Central memory CD8-positive, alpha-beta T cell (primary cell): ENCODE measurements around the gene TMEM52.
"Not testable (repeated sequence)": the region's sequence is repeated elsewhere in the genome, so short reads cannot be mapped to it uniquely, and the experiment has no call there.

Experiments used
- ATAC-seq: fragments of 150-1000 bp; cut with Tn5 transposase; replicated peaks from 2 replicates; pipeline ENCODE4 v1.10.0; 2022; ENCODE audit warnings: mild to moderate bottlenecking, moderate FRiP score, moderate number of reproducible peaks; ENCODE audit not compliant: poor library complexity, severe bottlenecking; ENCODE audit errors: extremely low read depth
- DNase-seq, 2 donors: peaks; one replicate each; pipeline ENCODE4 v3.0.0; 2021; ENCODE audit warnings: low spot score in 2 of 2
- H3K27ac Mint-ChIP-seq: one replicate; pipeline ENCODE4 v1.8.0; 2022; ENCODE audit warnings: low read depth, mild to moderate bottlenecking, moderate library complexity, mixed read lengths
- H3K27me3 Mint-ChIP-seq: one replicate; pipeline ENCODE4 v1.8.0; 2022; ENCODE audit warnings: mixed read lengths
- H3K36me3 Mint-ChIP-seq: one replicate; pipeline ENCODE4 v1.8.0; 2022; ENCODE audit warnings: mild to moderate bottlenecking, moderate library complexity, mixed read lengths; ENCODE audit not compliant: insufficient read depth
- H3K4me1 Mint-ChIP-seq: one replicate; pipeline ENCODE4 v1.8.0; 2022; ENCODE audit warnings: mixed read lengths
- H3K4me3 Mint-ChIP-seq: one replicate; pipeline ENCODE4 v1.8.0; 2022; ENCODE audit warnings: mild to moderate bottlenecking, moderate library complexity, mixed read lengths
- H3K9me3 Mint-ChIP-seq: one replicate; pipeline ENCODE4 v1.8.0; 2022; ENCODE audit warnings: mixed read lengths

The TMEM52 gene

DNA sequence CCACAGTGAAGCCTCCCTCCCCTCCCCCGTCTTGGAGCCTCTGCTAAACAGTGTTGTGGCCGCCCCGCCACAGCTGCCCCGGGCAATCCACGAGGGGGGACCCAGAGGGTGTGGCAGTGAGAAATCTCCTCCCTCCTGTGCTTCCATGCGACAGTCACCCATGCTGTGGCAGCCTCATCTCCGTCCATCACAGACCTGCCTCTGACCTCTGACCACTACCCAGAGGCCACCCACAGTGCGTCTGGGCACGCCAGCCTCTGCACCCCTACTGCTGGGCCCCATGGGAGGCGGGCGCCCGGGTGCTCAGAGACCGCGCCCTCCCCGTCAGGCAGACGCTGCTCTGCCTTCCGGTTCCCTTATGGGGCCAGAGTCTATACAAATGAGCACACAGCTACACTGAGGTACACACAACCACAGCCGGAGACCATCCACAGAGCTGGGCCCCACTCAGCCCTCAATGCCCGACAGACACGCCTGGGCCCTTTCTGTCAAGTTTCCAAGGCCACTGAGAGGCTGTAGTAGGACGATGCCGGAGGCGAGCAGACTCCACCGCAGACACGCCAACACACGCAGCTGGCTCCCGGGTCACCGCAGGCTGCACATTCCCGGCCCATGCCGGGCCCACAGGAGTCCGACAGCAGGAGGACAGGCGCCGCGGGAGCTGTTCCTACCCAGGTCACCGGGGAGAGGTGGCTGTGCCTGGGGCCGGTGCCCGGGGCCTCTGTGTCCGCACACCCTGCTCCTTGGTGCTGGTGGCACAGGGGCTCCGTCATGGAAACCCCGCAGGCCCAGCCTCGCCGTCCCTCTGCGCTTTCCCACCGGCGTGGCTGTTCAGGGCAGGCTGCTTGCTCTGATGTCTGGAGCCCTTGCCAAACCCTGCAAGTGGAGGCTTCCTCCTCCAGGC lies 23.9 kb upstream of the TMEM52 start:
- Mint-ChIP-seq H3K4me3 (peak overlapping the region; percentile 33), H3K9me3 (no peaks in the 10 kb centered on the region), H3K4me1 (peaks cover 6% of the 10 kb centered on the region), H3K36me3 (no peaks in the 10 kb centered on the region), H3K27me3 (no peaks in the 10 kb centered on the region), H3K27ac (no peak overlapping the region)
- ATAC-seq = no peak
- DNase-seq = no peak

DNA sequence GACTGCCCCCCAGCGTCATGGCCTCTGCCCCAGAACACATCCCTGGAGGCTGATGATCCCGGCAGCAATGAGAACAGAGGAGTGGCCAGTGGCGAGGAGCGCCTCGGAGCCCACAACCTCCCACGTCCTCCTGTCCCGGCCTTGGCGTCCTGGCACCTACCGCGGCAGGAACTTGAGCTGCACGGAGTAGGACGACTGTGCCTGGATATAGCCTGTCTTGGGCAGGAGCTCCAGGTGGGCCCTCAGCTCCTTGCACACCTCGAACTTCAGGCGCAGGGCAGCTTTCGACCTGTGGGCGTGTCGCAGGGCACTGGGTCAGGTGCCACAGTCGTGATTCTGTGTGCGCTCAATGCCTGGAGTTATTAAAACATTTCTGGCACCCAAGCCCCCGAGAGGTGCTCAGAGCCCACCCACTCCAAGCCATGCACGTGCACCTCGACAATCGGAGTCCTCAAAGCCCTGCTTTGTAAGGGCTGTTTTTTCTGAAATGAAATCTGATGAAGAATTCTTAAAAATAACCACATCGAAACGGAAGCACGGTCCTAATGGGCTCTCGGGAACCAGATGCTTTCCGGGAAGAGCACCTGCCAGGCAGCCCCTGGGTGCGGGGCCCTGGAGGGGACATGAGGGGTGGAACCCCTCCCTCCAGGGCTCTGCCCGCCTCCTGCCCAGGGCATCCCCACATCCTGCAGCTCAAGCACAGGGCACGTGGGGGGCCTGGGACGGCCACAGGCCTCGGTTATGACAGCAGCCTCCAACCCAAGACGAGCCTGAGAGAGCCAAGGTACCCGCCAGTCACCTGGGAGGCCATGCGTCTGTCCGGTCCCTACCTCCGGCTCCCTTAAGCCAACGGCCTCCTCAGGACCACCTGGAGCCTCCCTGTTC lies 23.0 kb upstream of the TMEM52 start:
- no peaks in the 10 kb centered on the region for H3K9me3 Mint-ChIP-seq
- H3K27me3 Mint-ChIP-seq = no peaks in the 10 kb centered on the region
- H3K36me3 Mint-ChIP-seq = no peaks in the 10 kb centered on the region
- peaks cover 6% of the 10 kb centered on the region for H3K4me1 Mint-ChIP-seq
- H3K27ac Mint-ChIP-seq = no peak overlapping the region
- no peak overlapping the region for H3K4me3 Mint-ChIP-seq
- no peak for DNase-seq
- no peak for ATAC-seq

DNA sequence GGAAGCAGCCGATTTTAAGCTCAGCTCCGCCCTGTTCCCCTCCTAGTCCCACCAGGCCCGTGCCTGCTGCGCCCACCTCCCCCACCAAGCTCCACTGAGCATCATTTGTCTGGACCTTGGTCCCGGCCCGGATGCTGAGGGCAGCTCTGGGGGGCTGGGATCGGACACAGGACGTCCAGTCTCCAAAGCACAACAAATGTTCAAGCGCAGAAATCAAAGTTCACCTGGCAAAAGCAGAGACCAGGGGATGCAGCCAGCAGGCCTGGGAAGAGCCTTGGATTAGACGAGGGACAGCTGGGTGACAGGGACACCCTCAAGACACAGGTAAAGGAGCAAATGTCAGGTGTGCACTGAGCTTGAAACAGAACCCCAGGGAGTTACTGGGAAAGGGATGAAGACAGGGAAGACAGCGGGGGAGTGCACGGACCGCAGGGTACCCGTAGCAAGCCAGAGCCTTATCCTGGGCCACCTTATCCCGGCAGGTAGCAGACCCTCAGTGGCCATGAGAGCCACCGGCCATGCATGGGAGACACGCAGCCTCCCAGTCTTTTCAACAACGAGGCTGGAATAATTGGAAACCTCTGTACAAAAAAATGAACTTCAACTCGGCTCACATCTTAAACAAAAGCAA lies 22.2 kb upstream of the TMEM52 start:
- H3K9me3 Mint-ChIP-seq = no peaks in the 10 kb centered on the region
- H3K36me3 Mint-ChIP-seq = no peaks in the 10 kb centered on the region
- peaks cover 6% of the 10 kb centered on the region for H3K4me1 Mint-ChIP-seq
- ATAC-seq (no peak), DNase-seq (no peak)
- H3K4me3 Mint-ChIP-seq = no peak overlapping the region
- no peaks in the 10 kb centered on the region for H3K27me3 Mint-ChIP-seq
- H3K27ac Mint-ChIP-seq = no peak overlapping the region

DNA sequence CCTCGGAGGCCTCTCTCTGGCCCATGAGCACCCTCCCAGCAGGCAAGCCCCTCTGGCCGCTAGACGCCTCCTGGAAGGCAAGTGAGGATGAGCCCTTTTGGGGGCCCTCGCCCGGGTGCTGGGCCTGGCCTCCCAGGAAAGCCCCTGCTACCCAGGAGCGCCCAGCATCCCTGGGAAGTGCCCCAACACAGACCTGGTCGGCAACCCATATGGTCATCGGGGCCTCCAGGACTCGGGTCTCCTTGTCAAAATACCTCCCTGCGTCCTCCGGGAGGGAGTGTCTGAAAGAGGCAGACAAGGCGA lies 21.0 kb upstream of the TMEM52 start:
- ATAC-seq = no peak
- H3K4me1 Mint-ChIP-seq = peaks cover 6% of the 10 kb centered on the region
- no peak overlapping the region for H3K4me3 Mint-ChIP-seq
- no peaks in the 10 kb centered on the region for H3K27me3 Mint-ChIP-seq
- DNase-seq = no peak
- no peaks in the 10 kb centered on the region for H3K36me3 Mint-ChIP-seq
- H3K27ac Mint-ChIP-seq = no peak overlapping the region
- no peaks in the 10 kb centered on the region for H3K9me3 Mint-ChIP-seq

DNA sequence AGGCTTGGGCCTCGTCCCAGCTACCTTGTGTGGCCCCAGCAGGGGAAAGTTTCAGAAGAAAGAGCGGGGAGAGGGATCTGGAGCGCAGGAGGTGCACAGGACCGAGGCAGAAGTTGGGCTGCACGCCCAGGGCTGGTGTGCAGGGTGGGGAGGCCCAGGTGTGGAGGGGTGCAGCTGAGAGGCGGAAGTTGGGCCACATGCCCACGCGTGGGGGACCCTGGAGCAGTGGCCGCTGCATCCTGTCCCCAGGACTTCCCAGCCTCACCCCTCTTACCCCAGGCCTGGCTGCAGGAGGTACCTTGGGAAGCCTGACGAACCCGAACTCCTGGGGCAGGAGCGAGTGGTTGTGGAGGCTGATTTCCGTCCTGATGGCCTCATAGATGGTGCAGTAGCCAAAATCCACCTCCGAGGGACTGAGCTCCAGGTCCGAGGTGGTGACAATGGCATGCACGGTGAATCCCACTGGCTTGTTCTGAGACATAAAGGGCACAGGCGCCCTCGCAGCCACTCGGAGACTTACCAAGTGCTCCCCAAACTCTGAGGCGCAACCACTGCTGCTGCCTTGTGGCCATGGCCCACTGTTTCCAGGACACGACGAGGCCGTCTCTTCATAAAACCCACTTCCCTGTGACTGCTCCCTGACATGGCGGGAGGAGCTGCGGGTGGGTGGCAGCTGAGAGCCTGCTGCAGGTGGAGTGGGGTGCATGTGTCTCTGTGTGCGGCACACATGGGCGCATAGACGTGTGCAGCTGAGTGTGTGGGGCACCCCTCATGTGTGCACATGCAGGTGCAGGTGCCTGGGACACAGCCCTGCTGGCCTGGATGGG lies 20.4 kb upstream of the TMEM52 start:
- DNase-seq = no peak
- H3K4me3 Mint-ChIP-seq = no peak overlapping the region
- no peaks in the 10 kb centered on the region for H3K36me3 Mint-ChIP-seq
- no peaks in the 10 kb centered on the region for H3K9me3 Mint-ChIP-seq
- no peak overlapping the region for H3K27ac Mint-ChIP-seq
- no peaks in the 10 kb centered on the region for H3K27me3 Mint-ChIP-seq
- ATAC-seq = no peak
- H3K4me1 Mint-ChIP-seq = peaks cover 6% of the 10 kb centered on the region

DNA sequence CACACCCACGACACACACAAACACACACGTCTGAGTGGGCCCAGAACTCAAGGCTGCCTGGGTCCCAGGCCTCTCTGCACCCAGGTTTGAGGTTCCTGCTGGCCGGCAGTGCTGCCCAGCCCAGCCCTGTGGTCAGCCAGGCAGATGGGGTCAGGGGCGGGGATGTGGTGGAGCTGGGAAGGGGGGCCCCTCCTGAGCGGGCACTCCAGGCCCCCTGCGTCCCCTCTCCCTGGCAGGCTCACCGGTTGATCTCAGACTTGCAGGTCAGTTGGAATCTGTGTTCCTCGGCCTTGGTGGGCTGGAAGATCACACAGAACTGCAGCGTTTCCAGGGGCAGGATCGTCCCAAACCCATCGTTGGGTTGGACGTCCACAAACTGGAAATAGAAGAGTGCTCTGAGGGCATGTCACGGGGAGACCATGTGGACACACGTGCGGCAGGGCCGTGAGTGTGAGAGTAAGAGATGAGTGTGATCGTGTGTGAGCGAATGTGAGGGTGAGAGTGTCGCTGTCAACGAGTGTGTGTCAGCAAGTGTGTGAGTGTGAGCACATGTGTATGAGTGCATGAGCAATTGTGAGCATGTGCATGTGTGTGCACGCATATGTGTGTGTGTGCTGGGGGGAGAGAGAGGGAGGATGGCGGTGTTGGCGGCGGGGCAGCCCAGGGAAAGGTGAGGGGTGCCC lies 19.7 kb upstream of the TMEM52 start:
- ATAC-seq (no peak), DNase-seq (no peak)
- Mint-ChIP-seq H3K27me3 (no peaks in the 10 kb centered on the region), H3K27ac (no peak overlapping the region), H3K9me3 (no peaks in the 10 kb centered on the region), H3K4me3 (no peak overlapping the region), H3K4me1 (peaks cover 1% of the 10 kb centered on the region), H3K36me3 (no peaks in the 10 kb centered on the region)

DNA sequence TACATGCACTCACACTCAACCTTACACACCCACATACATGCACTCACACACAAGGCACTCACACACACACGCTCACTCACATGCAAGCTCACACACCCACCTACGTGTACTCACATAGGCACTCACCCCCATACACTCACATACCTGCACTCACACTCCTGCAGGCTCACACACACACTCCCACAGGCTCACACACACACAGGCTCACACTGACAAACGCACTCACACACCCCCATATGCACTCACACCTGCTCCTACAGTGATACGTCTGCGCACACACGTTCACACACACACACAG lies 19.1 kb upstream of the TMEM52 start:
- H3K9me3 Mint-ChIP-seq = no peaks in the 10 kb centered on the region
- no peaks in the 10 kb centered on the region for H3K4me1 Mint-ChIP-seq
- ATAC-seq (no peak), DNase-seq (no peak)
- no peaks in the 10 kb centered on the region for H3K36me3 Mint-ChIP-seq
- no peak overlapping the region for H3K27ac Mint-ChIP-seq
- H3K27me3 Mint-ChIP-seq = no peaks in the 10 kb centered on the region
- H3K4me3 Mint-ChIP-seq = no peak overlapping the region

DNA sequence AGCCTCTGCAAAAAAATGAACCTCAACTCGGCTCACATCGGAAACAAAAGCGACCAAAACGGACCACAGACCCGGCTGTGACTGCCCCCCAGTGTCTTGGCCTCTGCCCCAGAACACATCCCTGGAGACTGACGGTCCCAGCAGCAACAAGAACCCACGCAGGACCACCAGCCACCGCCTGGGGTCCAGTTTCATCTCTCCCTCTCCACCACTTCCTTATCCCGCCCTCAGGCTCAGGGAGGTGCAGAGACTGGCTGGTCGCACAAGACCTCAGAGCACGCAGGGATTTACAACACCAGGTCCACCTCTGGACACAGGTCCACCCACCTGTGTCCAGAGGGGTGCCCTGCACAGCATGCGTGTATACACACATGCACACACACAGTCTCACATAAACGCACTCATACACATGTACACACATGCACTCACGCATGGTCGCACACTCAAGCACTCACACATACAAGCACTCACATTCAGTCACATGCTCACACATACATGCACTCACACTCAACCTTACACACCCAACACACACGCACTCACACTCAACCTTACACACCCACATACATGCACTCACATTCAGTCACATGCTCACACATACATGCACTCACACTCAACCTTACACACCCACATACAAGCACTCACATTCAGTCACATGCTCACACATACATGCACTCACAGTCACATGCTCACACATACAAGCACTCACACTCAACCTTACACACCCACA lies 18.6 kb upstream of the TMEM52 start:
- Mint-ChIP-seq H3K27me3 (no peaks in the 10 kb centered on the region), H3K4me1 (no peaks in the 10 kb centered on the region), H3K4me3 (no peak overlapping the region), H3K27ac (no peak overlapping the region), H3K9me3 (no peaks in the 10 kb centered on the region), H3K36me3 (no peaks in the 10 kb centered on the region)
- ATAC-seq = no peak
- no peak for DNase-seq

DNA sequence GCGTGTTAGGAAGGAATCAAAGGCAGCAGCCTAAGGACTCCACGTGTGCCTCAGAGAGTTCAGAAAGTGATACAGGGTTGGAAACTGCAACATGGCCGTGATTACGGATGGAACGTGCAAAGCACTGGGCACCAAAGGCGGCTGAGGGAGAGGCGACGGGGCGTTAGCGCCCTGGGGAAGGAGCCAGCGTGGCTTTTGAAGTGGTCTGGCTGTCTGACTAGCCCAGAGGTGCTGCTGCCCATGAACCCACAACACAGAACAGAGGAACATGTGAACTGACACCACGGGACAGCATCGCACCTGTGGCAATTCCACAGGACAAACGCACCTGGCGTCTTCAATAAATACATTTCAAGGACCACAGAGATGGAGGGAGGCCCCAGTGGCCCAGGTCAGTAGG lies 18.0 kb upstream of the TMEM52 start:
- no peak for DNase-seq
- ATAC-seq = no peak
- Mint-ChIP-seq H3K9me3 (no peaks in the 10 kb centered on the region), H3K27me3 (no peaks in the 10 kb centered on the region), H3K4me1 (no peaks in the 10 kb centered on the region), H3K36me3 (no peaks in the 10 kb centered on the region), H3K4me3 (no peak overlapping the region), H3K27ac (no peak overlapping the region)

DNA sequence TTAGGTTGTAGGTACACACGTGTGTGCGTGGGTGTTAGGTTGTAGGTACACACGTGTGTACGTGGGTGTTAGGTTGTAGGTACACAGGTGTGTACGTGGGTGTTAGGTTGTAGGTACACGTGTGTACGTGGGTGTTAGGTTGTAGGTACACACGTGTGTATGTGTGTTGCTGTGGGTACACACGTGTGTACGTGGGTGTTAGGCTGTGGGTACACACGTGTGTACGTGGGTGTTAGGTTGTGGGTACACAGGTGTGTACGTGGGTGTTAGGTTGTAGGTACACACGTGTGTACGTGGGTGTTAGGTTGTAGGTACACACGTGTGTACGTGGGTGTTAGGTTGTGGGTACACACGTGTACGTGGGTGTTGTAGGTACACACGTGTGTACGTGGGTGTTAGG lies 15.8 kb upstream of the TMEM52 start:
- H3K36me3 Mint-ChIP-seq, H3K4me1 Mint-ChIP-seq, H3K4me3 Mint-ChIP-seq, H3K27me3 Mint-ChIP-seq, H3K9me3 Mint-ChIP-seq, H3K27ac Mint-ChIP-seq, DNase-seq, ATAC-seq: not testable (repeated sequence)

DNA sequence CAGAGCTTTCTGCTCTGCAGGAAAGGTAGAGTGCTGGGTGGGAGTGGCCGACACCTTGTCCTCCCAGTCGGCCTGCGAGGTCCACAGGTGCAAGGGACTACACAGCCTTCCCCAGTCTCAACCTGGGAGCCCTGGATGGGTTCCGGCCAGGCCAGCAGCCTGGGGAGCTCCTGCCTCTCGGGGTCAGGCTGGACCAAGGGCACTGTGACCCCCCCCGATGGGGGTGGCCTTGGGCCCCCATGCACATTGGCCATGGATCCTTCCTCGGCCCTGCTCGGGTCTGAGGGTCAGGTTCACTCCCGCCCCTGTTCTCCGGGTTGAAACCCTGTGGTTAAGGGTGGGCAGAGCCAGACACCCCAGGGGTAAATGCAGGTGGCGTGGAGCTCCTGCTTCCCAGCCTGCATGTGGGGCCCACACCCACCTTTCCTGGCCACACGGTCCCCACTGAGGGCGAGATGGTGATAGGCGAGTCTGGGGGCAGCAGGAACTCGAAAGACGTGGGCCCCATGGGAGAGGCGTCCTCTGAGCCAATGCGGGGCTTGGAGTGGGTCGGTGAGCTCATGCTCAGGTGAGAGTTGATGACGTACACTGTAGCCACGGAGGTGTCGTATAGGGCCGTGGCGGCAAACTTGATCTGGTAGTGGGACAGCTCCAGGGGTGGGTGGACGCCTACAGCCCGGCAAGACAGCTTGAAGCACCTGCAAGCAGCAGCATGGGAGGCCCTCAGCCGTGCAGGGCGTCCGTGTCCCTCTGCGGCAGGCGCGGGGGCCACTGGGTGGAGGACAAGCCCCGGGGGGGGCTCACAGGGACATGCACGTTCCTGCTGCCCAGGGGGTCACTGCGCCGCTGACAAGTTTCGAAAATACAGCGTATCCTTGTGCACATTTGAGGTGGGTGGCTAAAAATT lies 10.8 kb upstream of the TMEM52 start:
- DNase-seq = no peak
- Mint-ChIP-seq H3K27ac (no peak overlapping the region), H3K27me3 (no peaks in the 10 kb centered on the region), H3K4me1 (no peaks in the 10 kb centered on the region), H3K36me3 (no peaks in the 10 kb centered on the region), H3K4me3 (no peak overlapping the region), H3K9me3 (no peaks in the 10 kb centered on the region)
- ATAC-seq = no peak
